MM.1S (cell line): ENCODE measurements around the gene FBLN1.

ENCODE experiments used
- DNase-seq: peaks from one replicate; pipeline ENCODE4 v3.0.0-alpha.2; 2015
- H2AFZ ChIP-seq: fragments of 300-600 bp; sonication (generic); 2 replicates; pipeline ENCODE4 v1.6.0; 2016; ENCODE audit warnings: antibody characterized with exemption, low read length
- H3F3A ChIP-seq: fragments of 300-600 bp; sonication (generic); 2 replicates; pipeline ENCODE4 v1.6.1; 2016; ENCODE audit warnings: mild to moderate bottlenecking, antibody characterized with exemption, low read length, moderate library complexity, mixed read lengths; ENCODE audit not compliant: insufficient read depth
- H3K27ac ChIP-seq: fragments of 300-600 bp; sonication (generic); 2 replicates; pipeline ENCODE4 v1.5.1; 2016; ENCODE audit warnings: mild to moderate bottlenecking, low read length
- H3K27me3 ChIP-seq: fragments of 300-600 bp; sonication (generic); replicated peaks from 2 replicates; pipeline ENCODE4 v1.6.0; 2016; ENCODE audit warnings: low read length; ENCODE audit not compliant: insufficient read depth
- H3K36me3 ChIP-seq: fragments of 300-600 bp; sonication (generic); replicated peaks from 2 replicates; pipeline ENCODE4 v1.6.1; 2016; ENCODE audit warnings: mild to moderate bottlenecking, low read length, mixed read lengths; ENCODE audit not compliant: insufficient read depth
- H3K4me1 ChIP-seq: fragments of 300-600 bp; sonication (generic); 2 replicates; pipeline ENCODE4 v1.6.1; 2016; ENCODE audit warnings: low read length, mixed read lengths
- H3K4me2 ChIP-seq: fragments of 300-600 bp; sonication (generic); 2 replicates; pipeline ENCODE4 v1.6.0; 2016; ENCODE audit warnings: low read depth, low read length
- H3K4me3 ChIP-seq: fragments of 300-600 bp; sonication (generic); 2 replicates; pipeline ENCODE4 v1.5.1; 2016; ENCODE audit warnings: low read length, mixed read lengths
- H3K79me2 ChIP-seq: fragments of 300-600 bp; sonication (generic); 2 replicates; pipeline ENCODE4 v1.6.1; 2016; ENCODE audit warnings: mixed run types, low read length, mixed read lengths
- H3K9ac ChIP-seq: fragments of 300-600 bp; sonication (generic); 2 replicates; pipeline ENCODE4 v1.6.1; 2016; ENCODE audit warnings: low read length, mixed read lengths
- H3K9me2 ChIP-seq: fragments of 300-600 bp; sonication (generic); replicated peaks from 2 replicates; pipeline ENCODE4 v1.6.1; 2016; ENCODE audit warnings: mild to moderate bottlenecking, low read length, mixed read lengths; ENCODE audit not compliant: insufficient read depth
- H3K9me3 ChIP-seq: fragments of 300-600 bp; sonication (generic); replicated peaks from 2 replicates; pipeline ENCODE4 v1.6.1; 2016; ENCODE audit warnings: mild to moderate bottlenecking, low read length, mixed read lengths; ENCODE audit not compliant: insufficient read depth
- H4K20me1 ChIP-seq: fragments of 300-600 bp; sonication (generic); 2 replicates; pipeline ENCODE4 v1.6.1; 2016; ENCODE audit warnings: mild to moderate bottlenecking, low read length, moderate library complexity, mixed read lengths; ENCODE audit not compliant: insufficient read depth
- CTCF ChIP-seq: fragments of 300-600 bp; sonication (generic); IDR thresholded peaks from 2 replicates; pipeline ENCODE4 v1.5.1; 2016; ENCODE audit warnings: antibody characterized with exemption, low read length, mixed read lengths
- EZH2 ChIP-seq: fragments of 300-600 bp; sonication (generic); optimal IDR thresholded peaks from 2 replicates; pipeline ENCODE3; 2017; ENCODE audit warnings: low read depth, mild to moderate bottlenecking, antibody characterized with exemption, low read length, mixed read lengths
- EZH2phosphoT487 ChIP-seq: fragments of 300-600 bp; sonication (generic); IDR thresholded peaks from 2 replicates; pipeline ENCODE4 v1.6.1; 2018; ENCODE audit warnings: antibody characterized with exemption, low read length

FBLN1 gene

DNA sequence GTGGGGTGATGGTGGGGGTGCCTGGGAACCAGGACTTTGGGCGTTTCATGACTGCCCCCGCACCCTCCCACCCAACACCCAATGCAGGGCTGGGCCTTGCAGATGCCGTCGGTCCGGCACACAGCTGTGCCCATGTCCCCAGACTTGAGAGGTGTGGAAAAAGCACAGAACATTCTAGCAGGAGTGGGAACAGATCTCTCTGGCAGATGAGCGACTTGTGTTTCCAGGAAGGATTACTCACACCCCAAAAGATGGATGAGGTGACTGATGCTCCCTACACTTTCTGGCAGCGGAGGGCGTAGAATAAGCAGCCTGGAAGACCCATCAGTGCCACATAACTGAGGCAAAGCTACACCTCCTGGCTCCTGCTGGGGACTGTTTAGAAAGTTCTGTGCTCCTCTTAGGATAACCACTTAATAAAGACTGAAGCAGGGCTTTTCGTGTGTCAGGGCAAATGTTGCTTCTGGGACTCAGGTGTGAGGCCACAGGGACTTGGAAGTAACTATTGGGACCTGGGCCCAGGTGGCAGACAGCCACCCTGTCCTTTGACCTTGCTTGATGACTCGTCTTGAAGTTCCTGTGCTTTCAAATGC is 24.2 kb downstream of the FBLN1 start:
- Histone ChIP-seq H2AFZ (no peak overlapping the region), H3K79me2 (no peaks in the 10 kb centered on the region), H3K9me3 (no peaks in the 10 kb centered on the region), H3K4me2 (no peak overlapping the region), H3K4me3 (no peak overlapping the region), H3F3A (no peaks in the 10 kb centered on the region), H3K36me3 (no peaks in the 10 kb centered on the region), H3K27ac (no peak overlapping the region), H3K27me3 (peaks cover 95% of the 10 kb centered on the region), H3K9me2 (no peaks in the 10 kb centered on the region), H3K4me1 (no peaks in the 10 kb centered on the region), H4K20me1 (no peaks in the 10 kb centered on the region), H3K9ac (no peak overlapping the region)
- no peak for DNase-seq
- TF ChIP-seq EZH2: no peak
- no peak for TF ChIP-seq CTCF
- TF ChIP-seq EZH2phosphoT487: no peak

DNA sequence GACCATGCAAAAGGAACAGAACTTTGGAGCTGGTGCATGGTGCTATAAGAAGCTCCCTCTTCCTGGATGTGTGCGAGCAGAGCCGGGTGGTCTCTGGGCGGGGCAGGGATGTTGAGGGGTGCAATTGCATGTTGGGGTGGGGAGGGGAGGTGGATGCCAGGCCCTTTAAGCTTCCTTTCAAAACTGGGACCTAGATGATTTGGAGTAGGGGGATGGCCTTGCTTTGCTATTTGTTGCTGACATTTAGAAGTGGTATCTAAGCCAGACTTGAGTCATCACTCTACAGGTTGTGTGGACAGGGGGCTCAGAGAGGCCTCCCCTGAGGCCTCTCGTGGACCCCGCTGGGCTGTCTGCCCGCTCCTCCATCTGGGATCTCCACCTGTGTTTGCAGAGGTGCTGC is 24.8 kb downstream of the FBLN1 start:
- TF ChIP-seq EZH2 (peak; percentile 62), CTCF (no peak), EZH2phosphoT487 (no peak)
- Histone ChIP-seq H3K36me3 (no peaks in the 10 kb centered on the region), H3K4me2 (no peak overlapping the region), H3K79me2 (no peaks in the 10 kb centered on the region), H2AFZ (no peak overlapping the region), H3K9me2 (no peaks in the 10 kb centered on the region), H3K27me3 (peaks cover 95% of the 10 kb centered on the region), H3K4me3 (no peak overlapping the region), H3K9ac (no peak overlapping the region), H3K9me3 (no peaks in the 10 kb centered on the region), H3F3A (no peaks in the 10 kb centered on the region), H3K4me1 (no peaks in the 10 kb centered on the region), H4K20me1 (no peaks in the 10 kb centered on the region), H3K27ac (no peak overlapping the region)
- no peak for DNase-seq

DNA sequence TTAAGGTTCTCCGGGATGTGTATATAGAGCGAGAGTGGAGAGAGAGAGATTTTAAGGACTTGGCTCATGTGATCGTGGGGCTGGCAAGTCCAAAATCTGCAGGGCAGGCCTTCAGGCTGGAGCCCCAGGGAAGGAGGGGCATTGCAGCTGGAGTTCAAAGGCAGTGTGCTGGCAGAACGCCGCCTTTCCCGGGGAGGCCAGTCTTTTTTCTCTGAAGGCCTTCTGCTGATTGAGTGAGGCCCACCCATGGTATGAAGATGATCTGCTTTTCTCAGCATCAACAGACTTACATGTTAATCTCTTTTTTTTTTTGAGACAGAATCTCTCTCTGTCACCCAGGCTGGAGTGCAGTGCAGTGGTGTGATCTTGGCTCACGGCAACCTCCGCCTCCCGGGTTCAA is 25.4 kb downstream of the FBLN1 start:
- Histone ChIP-seq H3K27me3 (peaks cover 95% of the 10 kb centered on the region), H4K20me1 (no peaks in the 10 kb centered on the region), H3K9me2 (no peaks in the 10 kb centered on the region), H3K4me3 (no peak overlapping the region), H3K9ac (no peak overlapping the region), H3F3A (no peaks in the 10 kb centered on the region), H3K4me1 (no peaks in the 10 kb centered on the region), H3K9me3 (no peaks in the 10 kb centered on the region), H3K4me2 (no peak overlapping the region), H3K79me2 (no peaks in the 10 kb centered on the region), H3K36me3 (no peaks in the 10 kb centered on the region), H3K27ac (no peak overlapping the region), H2AFZ (no peak overlapping the region)
- TF ChIP-seq CTCF (no peak), EZH2phosphoT487 (no peak), EZH2 (no peak)
- DNase-seq: no peak
